LNCAP (cell line): ENCODE data around the gene EEPD1.

ENCODE experiments used
- CTCF ChIP-seq: fragments of 450-650 bp; IDR thresholded peaks from 2 replicates; pipeline ENCODE4 v1.5.1; 2017; ENCODE audit warnings: mild to moderate bottlenecking

Gene EEPD1

DNA sequence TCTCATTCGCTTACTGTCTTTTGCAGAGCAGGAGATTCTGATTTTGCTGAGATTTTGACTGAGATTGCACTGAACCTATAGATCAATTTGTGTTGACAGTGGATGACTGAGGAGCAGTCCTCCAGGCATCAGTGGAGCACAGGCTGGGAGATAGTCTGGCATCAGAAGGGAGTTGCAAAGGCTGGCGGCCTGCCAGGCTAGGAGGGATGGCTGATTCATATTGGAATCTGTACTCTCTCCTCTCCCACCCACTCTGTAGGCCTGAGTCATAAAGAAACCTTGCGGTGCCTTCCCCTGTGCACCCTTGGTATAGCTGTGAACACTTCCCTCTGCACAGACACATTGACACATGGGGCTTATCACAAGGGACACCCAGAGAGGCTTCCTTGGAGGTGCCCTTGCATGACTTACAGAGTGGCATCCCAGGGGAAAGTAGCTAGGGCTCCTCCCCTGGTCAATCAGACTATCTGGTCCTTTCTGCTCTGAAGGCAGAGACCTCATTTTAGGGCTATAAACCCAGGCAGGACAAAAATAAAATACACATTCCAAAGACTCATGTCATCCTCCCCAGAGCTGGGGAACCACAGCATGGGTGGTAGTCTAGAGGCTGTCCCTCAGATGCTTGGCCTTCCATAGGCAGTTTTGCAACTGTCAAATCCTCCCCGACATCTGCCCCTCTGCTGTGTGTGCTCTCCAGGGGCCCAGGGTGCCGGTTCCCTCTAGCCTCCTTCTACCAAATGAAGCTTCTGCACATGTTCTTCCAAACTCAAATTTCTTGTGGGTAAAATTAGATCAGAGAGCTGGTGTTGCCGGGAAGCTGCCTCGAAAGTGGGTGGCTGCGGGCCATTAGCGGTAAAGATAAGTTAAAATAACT, 37.4 kb upstream of the EEPD1 start:
- TF ChIP-seq CTCF, result no peak

GRCh38 chr7:36116347-36117202, 36.5 kb upstream of the EEPD1 start:
- TF ChIP-seq CTCF, result no peak

DNA sequence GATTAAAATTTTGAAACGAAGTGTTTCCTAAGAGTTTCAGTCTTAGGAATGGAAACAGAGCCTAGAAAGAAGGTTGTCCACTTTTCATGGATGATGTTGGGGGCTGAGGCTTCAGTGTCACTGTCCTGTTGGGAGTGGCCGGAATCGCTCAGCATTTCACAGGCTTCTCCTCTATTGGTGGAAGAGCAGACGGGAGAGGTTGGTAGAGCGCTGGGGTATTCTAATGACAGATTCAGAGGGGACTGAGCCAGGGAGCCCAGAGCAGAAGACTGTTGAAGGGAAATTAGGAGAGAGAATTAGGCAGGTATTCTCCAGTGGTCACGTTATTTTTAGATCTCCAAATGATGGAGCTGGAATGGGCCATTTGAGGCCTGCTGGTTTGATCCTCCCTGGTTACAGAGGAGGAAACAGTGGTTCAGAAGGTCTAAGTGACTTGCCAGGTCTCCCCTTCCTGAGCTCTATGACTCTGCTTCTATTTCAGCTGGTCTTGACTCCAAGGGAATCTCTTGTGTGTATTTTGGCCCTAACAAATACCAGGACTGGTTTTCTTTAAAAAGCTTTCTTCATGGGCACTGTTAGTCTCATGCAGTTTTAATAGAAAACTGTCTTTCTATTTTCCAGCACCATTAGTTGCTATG, 35.7 kb upstream of the EEPD1 start:
- no peak for TF ChIP-seq CTCF

- no peak for TF ChIP-seq CTCF
Measured at GRCh38 chr7:36118344-36118743, 34.7 kb upstream of the EEPD1 start.

DNA sequence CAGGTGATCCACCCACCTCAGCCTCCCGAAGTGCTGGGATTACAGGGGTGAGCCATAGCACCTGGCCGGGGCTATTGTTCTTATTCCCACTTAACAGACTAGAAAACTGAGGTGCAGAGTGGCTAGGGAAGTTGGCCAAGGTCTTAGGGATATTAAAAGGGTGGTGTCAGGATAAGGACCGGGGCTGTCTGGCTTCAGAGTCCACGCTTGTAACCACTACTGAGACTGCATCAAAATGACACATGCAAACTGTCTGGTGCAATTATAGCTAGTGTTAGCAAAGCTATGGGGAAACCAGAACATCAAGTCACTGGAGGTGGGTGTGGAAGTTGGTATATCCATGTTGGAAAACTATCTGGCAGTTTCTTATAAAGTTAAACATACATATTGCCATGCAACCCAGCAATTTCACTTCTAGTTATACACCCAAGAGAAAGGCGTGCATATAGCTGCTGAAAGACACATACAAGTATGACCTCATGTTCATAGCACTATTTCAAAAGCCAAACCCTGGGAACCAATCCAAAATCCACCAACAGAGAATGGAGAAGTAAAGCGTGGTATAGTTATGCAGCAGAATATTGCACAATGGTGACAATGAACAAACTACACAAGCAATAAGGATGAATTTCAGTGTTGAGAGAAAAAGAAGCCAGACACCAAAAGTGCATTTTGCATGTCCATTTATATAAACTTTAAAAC, 33.9 kb upstream of the EEPD1 start:
- no peak for TF ChIP-seq CTCF

- TF ChIP-seq CTCF, result no peak
Measured at GRCh38 chr7:36127075-36127740, 25.8 kb upstream of the EEPD1 start.
